PC-9 (cell line): Measurements from ENCODE around the gene LY6G6F. TPM values are rescaled to one million over a fixed set of nuclear protein-coding genes. Genes with fewer than 3 reads are reported as not detected.

Experiments
- BruUV-seq: library from RNA; stranded (reverse); fragments of 400-500 nt; replicated peaks from 2 replicates; lab custom pipeline; 2021; lab: Mats Ljungman, UMichigan
- CTCF ChIA-PET: fragments of 300-600 bp; sonication (Branson Sonifier 250); formaldehyde crosslinking; loops from one replicate; lab custom pipeline; 2022; ENCODE audit warnings: antibody characterized with exemption; lab: Charles Lee
- POLR2A ChIA-PET: fragments of 300-600 bp; sonication (Branson Sonifier 250); formaldehyde crosslinking; loops from one replicate; lab custom pipeline; 2022; ENCODE audit warnings: antibody characterized with exemption; ENCODE audit not compliant: unreplicated experiment; lab: Charles Lee
- DNase-seq, 2 experiments: peaks; one replicate each; pipeline versions ENCODE4 v3.0.0 to v3.0.0-alpha.2; 2015 to 2022; ENCODE audit warnings: mixed read lengths in 1 of 2
- H2AFZ ChIP-seq: fragments of 200-600 bp; sonication (generic); 2 replicates; pipeline ENCODE4 v1.8.1; 2017; ENCODE audit warnings: antibody characterized with exemption
- H3F3A ChIP-seq: fragments of 200-600 bp; sonication (generic); 2 replicates; pipeline ENCODE4 v1.8.1; 2017; ENCODE audit warnings: antibody characterized with exemption, mild to moderate bottlenecking, low read depth; ENCODE audit not compliant: insufficient read depth
- H3K27ac ChIP-seq: fragments of 200-600 bp; sonication (generic); 2 replicates; pipeline ENCODE4 v1.6.1; 2016; ENCODE audit warnings: mixed run types
- H3K27me3 ChIP-seq: fragments of 200-600 bp; sonication (generic); 2 replicates; pipeline ENCODE4 v1.6.1; 2016; ENCODE audit warnings: low read depth, mixed run types; ENCODE audit not compliant: insufficient read depth
- H3K36me3 ChIP-seq: fragments of 200-600 bp; sonication (generic); 2 replicates; pipeline ENCODE4 v1.6.1; 2016; ENCODE audit warnings: low read depth, mixed run types
- H3K4me1 ChIP-seq: fragments of 200-600 bp; sonication (generic); replicated peaks from 2 replicates; pipeline ENCODE4 v1.6.1; 2016; ENCODE audit warnings: mixed run types; ENCODE audit not compliant: insufficient read depth
- H3K4me2 ChIP-seq: fragments of 200-600 bp; sonication (generic); 2 replicates; pipeline ENCODE4 v1.6.1; 2017; ENCODE audit warnings: mixed run types
- H3K4me3 ChIP-seq: fragments of 200-600 bp; sonication (generic); 2 replicates; pipeline ENCODE4 v1.6.1; 2016; ENCODE audit warnings: mixed run types
- H3K79me2 ChIP-seq: fragments of 200-600 bp; sonication (generic); 2 replicates; pipeline ENCODE4 v1.6.1; 2017; ENCODE audit warnings: low read depth, mixed run types
- H3K9me2 ChIP-seq: fragments of 200-600 bp; sonication (generic); 2 replicates; pipeline ENCODE4 v1.8.1; 2017; ENCODE audit warnings: mild to moderate bottlenecking; ENCODE audit not compliant: insufficient read depth
- H3K9me3 ChIP-seq: fragments of 200-600 bp; sonication (generic); 2 replicates; pipeline ENCODE4 v1.8.1; 2016; ENCODE audit warnings: low read depth; ENCODE audit not compliant: insufficient read depth
- H4K20me1 ChIP-seq: fragments of 200-600 bp; sonication (generic); 2 replicates; pipeline ENCODE4 v1.8.1; 2017; ENCODE audit not compliant: insufficient read depth
- EZH2 ChIP-seq: fragments of 200-600 bp; sonication (generic); IDR thresholded peaks from 2 replicates; pipeline ENCODE4 v1.8.0; 2017; ENCODE audit warnings: antibody characterized with exemption, low read depth
- intact Hi-C: fragments of 100-400 bp; cut with micrococcal nuclease; formaldehyde crosslinking; loops from one replicate; pipeline ENCODE4 v1.10.0; 2022; ENCODE audit not compliant: unreplicated experiment
- total RNA-seq: library from RNA; stranded (reverse); gene quantifications from 2 replicates; pipeline ENCODE4 v1.2.3, GENCODE V29; 2021
- TF ChIP-seq, protein P1 (sequence below): fragments of 200-600 bp; sonication (generic); conservative IDR thresholded peaks from 2 replicates; pipeline ENCODE4 v1.6.1; 2017; ENCODE audit warnings: mixed run types, antibody characterized with exemption, mild to moderate bottlenecking, moderate library complexity

The LY6G6F gene
- total RNA-seq, 1 experiment from 2014 or later: not detected

DNA sequence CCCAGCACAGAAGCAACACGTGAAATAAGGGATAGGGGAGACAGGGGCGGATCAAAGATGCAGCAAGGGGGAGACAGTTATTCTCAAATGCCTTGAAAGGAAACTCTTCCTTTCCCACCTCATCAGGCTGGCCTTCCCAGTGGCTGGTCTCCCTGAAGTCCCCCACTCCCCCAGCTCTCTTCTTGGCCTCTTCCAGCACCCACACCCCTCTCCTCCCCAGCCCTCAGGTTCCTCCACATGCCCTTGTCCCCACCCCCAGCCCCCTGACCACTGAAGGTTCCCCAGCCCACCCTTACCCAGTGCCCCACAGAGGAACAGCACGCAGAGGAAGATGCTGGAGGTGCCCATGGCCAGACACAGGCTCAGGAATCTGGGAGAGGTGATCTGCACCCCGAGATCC is 6.8 kb downstream of the LY6G6F start:
- no TSS peak for BruUV-seq
- no peak for TF ChIP-seq EZH2
- TF ChIP-seq, protein P1, sequence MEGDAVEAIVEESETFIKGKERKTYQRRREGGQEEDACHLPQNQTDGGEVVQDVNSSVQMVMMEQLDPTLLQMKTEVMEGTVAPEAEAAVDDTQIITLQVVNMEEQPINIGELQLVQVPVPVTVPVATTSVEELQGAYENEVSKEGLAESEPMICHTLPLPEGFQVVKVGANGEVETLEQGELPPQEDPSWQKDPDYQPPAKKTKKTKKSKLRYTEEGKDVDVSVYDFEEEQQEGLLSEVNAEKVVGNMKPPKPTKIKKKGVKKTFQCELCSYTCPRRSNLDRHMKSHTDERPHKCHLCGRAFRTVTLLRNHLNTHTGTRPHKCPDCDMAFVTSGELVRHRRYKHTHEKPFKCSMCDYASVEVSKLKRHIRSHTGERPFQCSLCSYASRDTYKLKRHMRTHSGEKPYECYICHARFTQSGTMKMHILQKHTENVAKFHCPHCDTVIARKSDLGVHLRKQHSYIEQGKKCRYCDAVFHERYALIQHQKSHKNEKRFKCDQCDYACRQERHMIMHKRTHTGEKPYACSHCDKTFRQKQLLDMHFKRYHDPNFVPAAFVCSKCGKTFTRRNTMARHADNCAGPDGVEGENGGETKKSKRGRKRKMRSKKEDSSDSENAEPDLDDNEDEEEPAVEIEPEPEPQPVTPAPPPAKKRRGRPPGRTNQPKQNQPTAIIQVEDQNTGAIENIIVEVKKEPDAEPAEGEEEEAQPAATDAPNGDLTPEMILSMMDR: no peak
- Histone ChIP-seq H3K79me2 (no peaks in the 10 kb centered on the region), H3K9me3 (no peaks in the 10 kb centered on the region), H3K4me3 (no peak overlapping the region), H3K4me2 (no peak overlapping the region), H3K4me1 (peaks cover 14% of the 10 kb centered on the region), H3K27ac (no peak overlapping the region), H3K36me3 (no peaks in the 10 kb centered on the region), H2AFZ (no peak overlapping the region), H3K27me3 (no peaks in the 10 kb centered on the region), H4K20me1 (no peaks in the 10 kb centered on the region), H3K9me2 (no peaks in the 10 kb centered on the region), H3F3A (peaks cover 8% of the 10 kb centered on the region; the same call in 1 of the 2 replicates)
- POLR2A ChIA-PET: no interaction called here
- DNase-seq: no peak
- intact Hi-C loops: no loop called here
- CTCF ChIA-PET: no interaction called here

DNA sequence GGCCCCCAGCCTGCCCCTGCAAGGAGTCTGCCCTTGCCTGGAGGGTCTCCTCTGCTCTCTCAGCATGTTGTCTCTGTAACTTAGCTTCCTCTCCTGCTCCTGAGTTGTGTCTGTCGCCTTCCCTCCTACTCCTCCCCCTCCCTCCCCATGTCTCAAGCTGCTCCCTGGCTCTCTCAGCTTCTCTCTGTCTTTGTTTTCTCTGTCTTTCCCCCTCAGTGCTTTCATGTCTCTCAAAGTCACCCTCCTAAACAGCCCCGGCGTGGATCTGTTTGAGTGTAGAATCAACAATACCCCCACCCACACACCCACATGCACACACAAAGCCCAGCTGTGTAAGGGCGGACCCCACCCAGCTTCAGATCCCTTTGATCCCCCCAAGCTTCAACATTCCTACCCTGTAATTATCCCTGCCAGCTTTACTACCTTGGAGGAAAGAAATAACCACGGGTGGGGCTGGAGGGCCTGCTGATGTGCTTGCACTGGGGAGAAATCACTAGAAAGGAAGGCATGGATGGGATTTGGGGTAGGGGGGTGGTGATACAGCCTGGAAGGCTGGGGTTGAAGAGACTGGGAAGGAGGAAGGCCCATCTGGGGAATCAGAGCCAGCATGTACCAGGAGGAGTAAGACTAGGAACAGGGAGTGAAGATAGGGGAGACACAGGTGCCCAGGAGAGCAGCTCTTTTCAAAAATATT is 7.5 kb downstream of the LY6G6F start:
- POLR2A ChIA-PET: no interaction called here
- no peaks in the 10 kb centered on the region for H3K36me3 ChIP-seq
- intact Hi-C loops: no loop called here

DNA sequence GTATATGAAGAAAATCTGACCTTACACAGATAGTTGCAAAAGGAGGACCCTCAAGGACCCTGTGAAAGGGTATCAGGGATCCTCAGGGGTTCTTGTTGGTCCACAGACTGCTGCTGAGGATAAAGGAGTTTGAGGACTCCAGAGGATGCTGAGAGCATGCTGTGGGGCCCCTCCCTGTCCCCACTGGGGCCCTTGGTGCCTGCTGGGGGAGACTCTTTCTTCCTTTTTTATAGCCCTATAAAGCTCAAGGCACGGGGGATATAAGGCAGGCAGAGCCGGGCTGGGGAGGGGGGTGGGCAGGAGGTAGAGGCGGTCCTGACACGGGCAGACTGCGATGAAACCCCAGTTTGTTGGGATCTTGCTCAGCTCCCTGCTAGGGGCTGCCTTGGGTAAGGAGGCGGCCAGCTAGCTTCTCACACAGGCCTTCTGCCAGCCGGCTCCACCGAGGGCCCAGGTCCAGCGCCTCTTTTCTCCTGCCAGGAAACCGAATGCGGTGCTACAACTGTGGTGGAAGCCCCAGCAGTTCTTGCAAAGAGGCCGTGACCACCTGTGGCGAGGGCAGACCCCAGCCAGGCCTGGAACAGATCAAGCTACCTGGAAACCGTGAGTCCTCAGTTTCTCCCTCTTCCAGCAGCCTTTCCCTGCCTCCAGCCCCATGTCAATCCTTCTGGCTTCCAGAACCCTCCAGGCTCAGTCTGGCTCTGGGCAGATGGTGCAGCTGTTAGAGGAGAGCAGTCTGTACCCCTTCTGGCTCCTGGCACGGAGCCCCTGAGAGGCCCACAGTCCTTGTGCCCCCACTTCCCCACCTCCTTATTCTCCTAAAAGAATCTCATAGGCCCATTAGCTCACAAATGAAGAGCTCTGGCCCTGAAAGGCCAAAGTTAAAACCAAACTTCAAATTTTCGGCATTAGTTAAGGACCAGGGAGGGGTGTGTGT is 8.6 kb downstream of the LY6G6F start, which contains the start of gene LY6G6D:
LY6G6D (plus strand) TSS at position 327 of the 937 bp plus-strand sequence; CDS start at position 335, 8 bp downstream.
- no peaks in the 10 kb centered on the region for H3K9me3 ChIP-seq
- H3K79me2 ChIP-seq: no peaks in the 10 kb centered on the region
- no TSS peak for BruUV-seq
- peaks cover 32% of the 10 kb centered on the region for H3K4me1 ChIP-seq
- peaks cover 18% of the 10 kb centered on the region; the same call in 1 of the 2 replicates for H3F3A ChIP-seq
- H3K27me3 ChIP-seq: no peaks in the 10 kb centered on the region
- POLR2A ChIA-PET: interaction anchor here (0.6 to 0.7 kb wide), 2 partner anchors 9 to 128 kb away, joined by 11 to 33 read pairs; no protein-coding TSS in a partner anchor
- H3K4me3 ChIP-seq: no peak within 1 kb of the TSS
- H3K36me3 ChIP-seq: no peaks in the 10 kb centered on the region
- H2AFZ ChIP-seq: peak within 1 kb of the TSS; percentile 68; the same call in 1 of the 2 replicates
- DNase-seq: no peak
- CTCF ChIA-PET: no interaction called here
- no peak for TF ChIP-seq EZH2
- TF ChIP-seq, protein P1: no peak
- intact Hi-C loops: no loop called here
- no peak within 1 kb of the TSS for H3K27ac ChIP-seq
- no peaks in the 10 kb centered on the region for H4K20me1 ChIP-seq
- H3K9me2 ChIP-seq: no peaks in the 10 kb centered on the region
- no peak within 1 kb of the TSS for H3K4me2 ChIP-seq

More for the DNA sequence above, 7.5 kb downstream of the LY6G6F start:
- peaks cover 20% of the 10 kb centered on the region for H3K4me1 ChIP-seq
- DNase-seq: no peak
- H3F3A ChIP-seq: peaks cover 8% of the 10 kb centered on the region; the same call in 1 of the 2 replicates
- H3K9me3 ChIP-seq: no peaks in the 10 kb centered on the region
- H3K27ac ChIP-seq: no peak overlapping the region
- BruUV-seq: no TSS peak
- no peaks in the 10 kb centered on the region for H3K27me3 ChIP-seq
- H3K9me2 ChIP-seq: no peaks in the 10 kb centered on the region
- TF ChIP-seq EZH2: no peak
- TF ChIP-seq, protein P1: no peak
- CTCF ChIA-PET: no interaction called here
- H2AFZ ChIP-seq: peak overlapping the region; percentile 68
- no peaks in the 10 kb centered on the region for H3K79me2 ChIP-seq
- no peaks in the 10 kb centered on the region for H4K20me1 ChIP-seq
- H3K4me2 ChIP-seq: no peak overlapping the region
- H3K4me3 ChIP-seq: no peak overlapping the region
